SK-N-MC (cell line): ENCODE data around the gene HS3ST4.

ENCODE experiments used
- EZH2 ChIP-seq: fragments of 200-600 bp; sonication (generic); IDR thresholded peaks from one replicate; pipeline ENCODE4 v1.6.1; 2017; ENCODE audit warnings: antibody characterized with exemption
- FOXP2 ChIP-seq: optimal IDR thresholded peaks from 2 replicates; pipeline ENCODE3; 2011; ENCODE audit warnings: mild to moderate bottlenecking, moderate library complexity; ENCODE audit not compliant: insufficient read depth; ENCODE audit errors: extremely low read length, control extremely low read depth
- POLR2AphosphoS5 ChIP-seq: IDR thresholded peaks from 2 replicates; pipeline ENCODE4 v1.6.1; 2012; ENCODE audit warnings: mild to moderate bottlenecking, low read depth, low read length, borderline replicate concordance

GRCh38 chr16:25905810-25906209, 214.1 kb downstream of the HS3ST4 start:
- no peak for TF ChIP-seq FOXP2
- TF ChIP-seq POLR2AphosphoS5 = no peak
- TF ChIP-seq EZH2 = no peak
